Activated T-helper 17 cell treated with anti-CD3 and anti-CD28 coated beads, Interleukin-2, amount 50 U/mL, for 72 hours (primary cell): Measurements from ENCODE around the gene TMEM101. TPM values are rescaled to one million over a fixed set of nuclear protein-coding genes. Genes with fewer than 3 reads are reported as not detected.
A peak's percentile ranks its signal among the peaks of the same experiment; 100 is the strongest.
"Not testable (repeated sequence)": the region's sequence is repeated elsewhere in the genome, so short reads cannot be mapped to it uniquely, and the experiment has no call there.

Experiments
- ATAC-seq: fragments of 150-1000 bp; cut with Tn5 transposase; replicated peaks from 2 replicates; pipeline ENCODE4 v1.10.0; 2021; ENCODE audit warnings: mild to moderate bottlenecking, moderate library complexity
- H3K27ac Mint-ChIP-seq: one replicate; pipeline ENCODE4 v1.8.0; 2022; ENCODE audit warnings: mixed read lengths
- H3K27me3 Mint-ChIP-seq: one replicate; pipeline ENCODE4 v1.8.0; 2022; ENCODE audit warnings: mixed read lengths
- H3K36me3 Mint-ChIP-seq: one replicate; pipeline ENCODE4 v1.8.0; 2022; ENCODE audit warnings: low read depth, mild to moderate bottlenecking, mixed read lengths
- H3K4me1 Mint-ChIP-seq: one replicate; pipeline ENCODE4 v1.8.0; 2022; ENCODE audit warnings: mixed read lengths
- H3K4me3 Mint-ChIP-seq: one replicate; pipeline ENCODE4 v1.8.0; 2022; ENCODE audit warnings: mild to moderate bottlenecking, mixed read lengths
- H3K9me3 Mint-ChIP-seq: one replicate; pipeline ENCODE4 v1.8.0; 2022; ENCODE audit warnings: mixed read lengths
- total RNA-seq, 2 donors: library from RNA; stranded (reverse); gene quantifications; one replicate each; pipeline ENCODE4 v1.2.3, GENCODE V29; 2022

The TMEM101 gene
- total RNA-seq, 2 donors from 2014 or later, result 33.0 to 35.1 TPM

GRCh38 chr17:44000141-44000860, 14.5 kb downstream of the TMEM101 start:
- ATAC-seq, result no peak
- Mint-ChIP-seq H3K27ac (no peak overlapping the region), H3K36me3 (no peaks in the 10 kb centered on the region), H3K4me1 (no peaks in the 10 kb centered on the region), H3K9me3 (no peaks in the 10 kb centered on the region), H3K27me3 (no peaks in the 10 kb centered on the region), H3K4me3 (no peak overlapping the region)

- no peaks in the 10 kb centered on the region for H3K4me1 Mint-ChIP-seq
- no peak overlapping the region for H3K27ac Mint-ChIP-seq
- ATAC-seq, result no peak
- H3K36me3 Mint-ChIP-seq, result no peaks in the 10 kb centered on the region
- no peak overlapping the region for H3K4me3 Mint-ChIP-seq
- peaks cover 3% of the 10 kb centered on the region for H3K27me3 Mint-ChIP-seq
- H3K9me3 Mint-ChIP-seq, result no peaks in the 10 kb centered on the region
These were observed 15.7 kb downstream of the TMEM101 start for GRCh38 chr17:43999024-43999423.

- H3K27me3 Mint-ChIP-seq, result peaks cover 4% of the 10 kb centered on the region
- no peaks in the 10 kb centered on the region for H3K36me3 Mint-ChIP-seq
- H3K4me1 Mint-ChIP-seq, result no peaks in the 10 kb centered on the region
- H3K27ac Mint-ChIP-seq, result no peak overlapping the region
- no peaks in the 10 kb centered on the region for H3K9me3 Mint-ChIP-seq
- ATAC-seq, result no peak
- no peak overlapping the region for H3K4me3 Mint-ChIP-seq
These were observed 16.2 kb downstream of the TMEM101 start for GRCh38 chr17:43998552-43998951.

- ATAC-seq, H3K4me1 Mint-ChIP-seq, H3K4me3 Mint-ChIP-seq, H3K27ac Mint-ChIP-seq, H3K36me3 Mint-ChIP-seq, H3K9me3 Mint-ChIP-seq, H3K27me3 Mint-ChIP-seq: not testable (repeated sequence)
These were observed 17.6 kb downstream of the TMEM101 start for GRCh38 chr17:43997180-43997579.

- Mint-ChIP-seq H3K36me3 (no peaks in the 10 kb centered on the region), H3K4me3 (no peak overlapping the region), H3K4me1 (no peaks in the 10 kb centered on the region), H3K9me3 (no peaks in the 10 kb centered on the region), H3K27ac (no peak overlapping the region), H3K27me3 (peaks cover 4% of the 10 kb centered on the region)
- no peak for ATAC-seq
These were observed 19.7 kb downstream of the TMEM101 start for GRCh38 chr17:43995150-43995471.

GRCh38 chr17:43994272-43995149, 20.3 kb downstream of the TMEM101 start:
- H3K27me3 Mint-ChIP-seq, result peaks cover 4% of the 10 kb centered on the region
- H3K4me3 Mint-ChIP-seq, result no peak overlapping the region
- peak; percentile 83 for ATAC-seq
- no peak overlapping the region for H3K27ac Mint-ChIP-seq
- H3K9me3 Mint-ChIP-seq, result no peaks in the 10 kb centered on the region
- no peaks in the 10 kb centered on the region for H3K36me3 Mint-ChIP-seq
- no peaks in the 10 kb centered on the region for H3K4me1 Mint-ChIP-seq

- no peaks in the 10 kb centered on the region for H3K36me3 Mint-ChIP-seq
- H3K27ac Mint-ChIP-seq, result no peak overlapping the region
- H3K4me1 Mint-ChIP-seq, result no peaks in the 10 kb centered on the region
- H3K9me3 Mint-ChIP-seq, result no peaks in the 10 kb centered on the region
- peaks cover 12% of the 10 kb centered on the region for H3K27me3 Mint-ChIP-seq
- no peak overlapping the region for H3K4me3 Mint-ChIP-seq
- ATAC-seq, result no peak
These were observed 22.1 kb downstream of the TMEM101 start for GRCh38 chr17:43992641-43993040.

- H3K4me1 Mint-ChIP-seq, result no peaks in the 10 kb centered on the region
- H3K36me3 Mint-ChIP-seq, result no peaks in the 10 kb centered on the region
- no peaks in the 10 kb centered on the region for H3K9me3 Mint-ChIP-seq
- no peak overlapping the region for H3K4me3 Mint-ChIP-seq
- no peak for ATAC-seq
- H3K27ac Mint-ChIP-seq, result no peak overlapping the region
- H3K27me3 Mint-ChIP-seq, result peaks cover 12% of the 10 kb centered on the region
These were observed 26.5 kb downstream of the TMEM101 start for GRCh38 chr17:43988301-43988700.

GRCh38 chr17:43987131-43988021, 27.4 kb downstream of the TMEM101 start:
- H3K9me3 Mint-ChIP-seq, result no peaks in the 10 kb centered on the region
- H3K4me3 Mint-ChIP-seq, result no peak overlapping the region
- no peak for ATAC-seq
- no peaks in the 10 kb centered on the region for H3K4me1 Mint-ChIP-seq
- H3K27ac Mint-ChIP-seq, result no peak overlapping the region
- H3K36me3 Mint-ChIP-seq, result no peaks in the 10 kb centered on the region
- peaks cover 18% of the 10 kb centered on the region for H3K27me3 Mint-ChIP-seq

- Mint-ChIP-seq H3K27ac (no peak overlapping the region), H3K9me3 (no peaks in the 10 kb centered on the region), H3K4me1 (no peaks in the 10 kb centered on the region), H3K36me3 (no peaks in the 10 kb centered on the region), H3K27me3 (peaks cover 26% of the 10 kb centered on the region), H3K4me3 (no peak overlapping the region)
- ATAC-seq, result no peak
These were observed 28.4 kb downstream of the TMEM101 start for GRCh38 chr17:43986225-43986981.

GRCh38 chr17:43984521-43984920, 30.2 kb downstream of the TMEM101 start:
- no peak overlapping the region for H3K4me3 Mint-ChIP-seq
- H3K4me1 Mint-ChIP-seq, result no peaks in the 10 kb centered on the region
- peaks cover 33% of the 10 kb centered on the region for H3K27me3 Mint-ChIP-seq
- H3K36me3 Mint-ChIP-seq, result no peaks in the 10 kb centered on the region
- H3K27ac Mint-ChIP-seq, result no peak overlapping the region
- no peak for ATAC-seq
- H3K9me3 Mint-ChIP-seq, result no peaks in the 10 kb centered on the region

- H3K4me1 Mint-ChIP-seq, result no peaks in the 10 kb centered on the region
- H3K9me3 Mint-ChIP-seq, result no peaks in the 10 kb centered on the region
- no peaks in the 10 kb centered on the region for H3K36me3 Mint-ChIP-seq
- no peak overlapping the region for H3K4me3 Mint-ChIP-seq
- no peak overlapping the region for H3K27ac Mint-ChIP-seq
- peaks cover 33% of the 10 kb centered on the region for H3K27me3 Mint-ChIP-seq
- ATAC-seq, result peak; percentile 3
These were observed 31.0 kb downstream of the TMEM101 start for GRCh38 chr17:43983515-43984411.

- Mint-ChIP-seq H3K4me1 (no peaks in the 10 kb centered on the region), H3K27me3 (peaks cover 30% of the 10 kb centered on the region), H3K36me3 (no peaks in the 10 kb centered on the region), H3K9me3 (no peaks in the 10 kb centered on the region), H3K4me3 (no peak overlapping the region), H3K27ac (no peak overlapping the region)
- ATAC-seq, result no peak
These were observed 31.6 kb downstream of the TMEM101 start for GRCh38 chr17:43983196-43983514.
